Measurements from ENCODE around the gene AMDHD1.

AMDHD1 gene

GRCh38 chr12:95943330-95943842, at the start of gene AMDHD1:
AMDHD1 (plus strand) TSS chr12:95943331; CDS start chr12:95943399, 68 bp downstream.
- ChIA-PET CTCF (interaction anchor here (0.6 to 2.9 kb wide), 5 partner anchors 12 to 1285 kb away, joined by 3 to 17 read pairs (median 6); no protein-coding TSS in a partner anchor), POLR2A (interaction anchor here (0.7 to 1.7 kb wide), 2 partner anchors 8 to 93 kb away, joined by 3 to 4 read pairs; no protein-coding TSS in a partner anchor)
- Histone ChIP-seq H3K27ac (ENCODE audit: extremely low read depth, low read depth, low read length) (peak within 1 kb of the TSS; percentile 77), H3K4me3 (ENCODE audit: low read depth, low read length) (peak within 1 kb of the TSS; percentile 66), H3K4me1 (ENCODE audit: control insufficient read depth, insufficient read depth, low read length) (peaks cover 3% of the 10 kb centered on the region; the same call in 1 of the 2 replicates), H3K9me3 (ENCODE audit: control insufficient read depth, insufficient read depth, low read depth, low read length) (no peaks in the 10 kb centered on the region), H3K36me3 (ENCODE audit: control insufficient read depth in 2 of 2, insufficient read depth in 1 of 2, low read length in 2 of 2) (no peaks in the 10 kb centered on the region)
- peak; percentile 95 for TF ChIP-seq ZBTB8A (tag by site-specific recombination; IDR thresholded peaks at IDR 0.05)
- TF ChIP-seq ZSCAN16 (tag by site-specific recombination; IDR thresholded peaks at IDR 0.05) = no peak
- peak; percentile 19; the same call in 1 of the 2 replicates for TF ChIP-seq ZBTB20 (tag by site-specific recombination; IDR thresholded peaks at IDR 0.05)
- TF ChIP-seq SCRT2 (tag by site-specific recombination; IDR thresholded peaks at IDR 0.05) = peak; percentile 100
- peak; percentile 63 for TF ChIP-seq ZNF341 (tag by site-specific recombination; IDR thresholded peaks at IDR 0.05; ENCODE audit: low read depth)
- no peak for TF ChIP-seq FEZF1 (tag by site-specific recombination; IDR thresholded peaks at IDR 0.05)
- TF ChIP-seq KLF9 (tag by site-specific recombination; IDR thresholded peaks at IDR 0.05; ENCODE audit: low read depth) = no peak
- no peak for TF ChIP-seq ZNF558 (tag by site-specific recombination; IDR thresholded peaks at IDR 0.05)
- TF ChIP-seq GLIS2 (tag by site-specific recombination; IDR thresholded peaks at IDR 0.05) = peak; percentile 69
- TF ChIP-seq ZSCAN30 (tag by site-specific recombination; IDR thresholded peaks at IDR 0.05) = peak; percentile 40; the same call in 1 of the 2 replicates
- TF ChIP-seq ZNF692 (tag by site-specific recombination; IDR thresholded peaks at IDR 0.05) = peak; percentile 92
- no peak for TF ChIP-seq ZNF518A (tag by site-specific recombination; conservative IDR thresholded peaks at IDR 0.05; ENCODE audit: low read depth)
- TF ChIP-seq ZNF354C (tag by site-specific recombination; IDR thresholded peaks at IDR 0.05; ENCODE audit: borderline replicate concordance, low read depth) = no peak
- TF ChIP-seq ZNF704 (tag by site-specific recombination; IDR thresholded peaks at IDR 0.05) = no peak
- TF ChIP-seq ZBTB26 (tag by site-specific recombination; optimal IDR thresholded peaks at IDR 0.05) = peak; percentile 86
- TF ChIP-seq KLF7 (tag by site-specific recombination; IDR thresholded peaks at IDR 0.05; ENCODE audit: borderline replicate concordance) = no peak
- TF ChIP-seq ZNF76 (tag by site-specific recombination; IDR thresholded peaks at IDR 0.05; ENCODE audit: borderline replicate concordance, low read depth) = no peak; the same call in 1 of the 2 replicates
- TF ChIP-seq ZNF132 (tag by site-specific recombination; IDR thresholded peaks at IDR 0.05; ENCODE audit: borderline replicate concordance) = no peak
- TF ChIP-seq ZNF239 (tag by site-specific recombination; IDR thresholded peaks at IDR 0.05) = no peak
- TF ChIP-seq GLIS1 (tag by site-specific recombination; IDR thresholded peaks at IDR 0.05) = peak; percentile 4
- no peak for TF ChIP-seq ZNF585B (tag by site-specific recombination; IDR thresholded peaks at IDR 0.05)
- peak; percentile 93 for TF ChIP-seq ZIC2 (tag by site-specific recombination; IDR thresholded peaks at IDR 0.05)
- TF ChIP-seq PRDM6 (tag by site-specific recombination; IDR thresholded peaks at IDR 0.05) = no peak
- TF ChIP-seq ZFHX2 (tag by site-specific recombination; conservative IDR thresholded peaks at IDR 0.05) = no peak
- 0 out of 2 replicates have a peak, but pooled peaks have one; percentile 15 for TF ChIP-seq ZNF18 (tag by site-specific recombination; IDR thresholded peaks at IDR 0.05)

Measured in HEK293 (cell line).